ENCODE data around the gene UBE2O. TPM values are rescaled to one million over a fixed set of nuclear protein-coding genes. Genes with fewer than 3 reads are reported as not detected.

The UBE2O gene
- total RNA-seq, 1 experiment from 2014 or later = 52.6 TPM

DNA sequence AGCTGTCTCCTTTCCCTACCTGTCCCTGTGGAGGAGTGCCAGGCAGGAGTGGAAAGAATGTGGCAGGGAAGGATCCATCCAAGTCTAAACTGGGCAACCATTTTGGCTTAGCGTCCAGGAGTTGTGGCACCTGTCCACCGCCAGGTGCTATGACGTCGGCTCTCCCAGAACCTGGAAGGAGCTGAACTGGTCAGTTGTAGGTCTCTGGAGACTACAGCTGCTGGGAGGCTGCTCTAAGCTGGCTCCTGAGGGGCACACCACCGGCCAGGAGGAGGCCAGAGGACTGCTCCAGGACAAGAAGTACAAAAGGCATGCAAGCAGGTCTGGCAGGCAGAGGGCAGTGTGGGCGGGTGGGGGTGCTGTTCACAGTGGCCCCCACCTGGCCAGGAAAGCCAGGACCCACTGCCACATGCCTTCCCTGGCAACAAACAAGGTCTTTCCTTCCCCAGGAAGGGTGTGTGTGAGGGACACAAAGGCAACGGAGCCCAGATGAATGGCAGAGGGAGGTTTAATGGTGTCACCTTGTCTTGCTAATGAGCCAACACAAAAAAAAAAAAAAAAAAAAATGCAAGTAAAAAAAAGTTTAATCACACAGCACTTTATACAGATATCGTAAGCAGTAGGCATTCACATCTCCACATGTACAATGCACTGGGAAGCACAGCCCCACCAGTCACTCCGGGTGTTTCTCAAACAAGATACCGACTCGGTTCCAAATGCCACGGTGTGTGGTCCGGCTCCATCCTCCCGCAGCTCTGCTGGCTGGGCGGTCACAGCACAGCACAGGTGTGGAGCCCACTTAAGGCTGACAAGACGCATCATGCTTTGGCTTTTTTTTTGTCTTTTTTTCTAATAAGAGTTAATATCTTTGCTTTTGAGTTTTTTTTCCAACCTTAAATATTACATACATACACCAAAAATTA is 63.7 kb downstream of the UBE2O start:
- H4K20me1 ChIP-seq (ENCODE audit: control insufficient read depth, insufficient read depth, insufficient read length) = no peaks in the 10 kb centered on the region
- no peak overlapping the region for H4K5ac ChIP-seq (ENCODE audit: insufficient read length, low read depth, low read length)
- H3K9me3 ChIP-seq (ENCODE audit: control insufficient read depth, low read depth, low read length) = no peaks in the 10 kb centered on the region
- Mint-ChIP-seq H3K36me3 (ENCODE audit: insufficient read depth in 1 of 3, low read depth in 3 of 3) (peaks cover 12 to 38% (median 28%) of the 10 kb centered on the region in 3 experiments), H3K4me1 (peaks cover 20 to 26% of the 10 kb centered on the region in 2 experiments), H3K27ac (peak overlapping the region; percentile 70 to 85 (median 85); a peak in 6 of 7 replicates), H3K4me3 (peak overlapping the region in 1 of 2 experiments; percentile 35; a peak in 4 of 5 replicates), H3K27me3 (ENCODE audit: low read depth) (peaks cover 24% of the 10 kb centered on the region), H3K9me3 (no peaks in the 10 kb centered on the region)
- H3K9ac ChIP-seq (ENCODE audit: extremely low read depth, insufficient read length, low read length) = no peak overlapping the region
- no peak overlapping the region for H2BK120ac ChIP-seq (ENCODE audit: low read depth, low read length, poor library complexity, severe bottlenecking)
- no peak overlapping the region for H2BK5ac ChIP-seq (ENCODE audit: insufficient read length, low read length)
- peak; percentile 78 for DNase-seq
- no peak overlapping the region for H2AK5ac ChIP-seq (ENCODE audit: insufficient read length, low read length)
- no CpG with 5 or more reads among the region's 16 CpGs for WGBS (ENCODE audit: extremely low coverage, insufficient read length, low lambda C conversion rate)
- no peak overlapping the region for H3K4me2 ChIP-seq (ENCODE audit: insufficient read depth, insufficient read length, low read length)
- no peak overlapping the region for H3K23ac ChIP-seq (ENCODE audit: insufficient read length, low read depth, low read length)
- H2BK12ac ChIP-seq (ENCODE audit: insufficient read length, low read depth, low read length) = no peak overlapping the region
- H3K27ac ChIP-seq (ENCODE audit: insufficient read length, low read depth, low read length) = no peak overlapping the region
- no peak overlapping the region; the same call in 1 of the 2 replicates for H3K14ac ChIP-seq (ENCODE audit: insufficient read depth, low read length)
- no peak overlapping the region for H2BK20ac ChIP-seq (ENCODE audit: low read depth, low read length, poor library complexity, severe bottlenecking)
- no peak overlapping the region for H2AFZ ChIP-seq (ENCODE audit: low read length)
- H3K18ac ChIP-seq (ENCODE audit: insufficient read length, low read depth, low read length) = no peak overlapping the region
- H3K79me2 ChIP-seq (ENCODE audit: insufficient read depth, low read length) = no peaks in the 10 kb centered on the region
- no peak overlapping the region for H4K91ac ChIP-seq (ENCODE audit: insufficient read length, low read depth, low read length)
- no peak overlapping the region for H3K56ac ChIP-seq (ENCODE audit: insufficient read length, low read depth, low read length)
- H3K23me2 ChIP-seq (ENCODE audit: insufficient read length, low read depth, low read length, poor library complexity, severe bottlenecking) = peaks cover 4% of the 10 kb centered on the region
- no peak overlapping the region for H2BK15ac ChIP-seq (ENCODE audit: low read depth, low read length)
- no peaks in the 10 kb centered on the region for H3K79me1 ChIP-seq (ENCODE audit: insufficient read depth, low read depth, low read length, poor library complexity, severe bottlenecking)
- TF ChIP-seq, protein P1, sequence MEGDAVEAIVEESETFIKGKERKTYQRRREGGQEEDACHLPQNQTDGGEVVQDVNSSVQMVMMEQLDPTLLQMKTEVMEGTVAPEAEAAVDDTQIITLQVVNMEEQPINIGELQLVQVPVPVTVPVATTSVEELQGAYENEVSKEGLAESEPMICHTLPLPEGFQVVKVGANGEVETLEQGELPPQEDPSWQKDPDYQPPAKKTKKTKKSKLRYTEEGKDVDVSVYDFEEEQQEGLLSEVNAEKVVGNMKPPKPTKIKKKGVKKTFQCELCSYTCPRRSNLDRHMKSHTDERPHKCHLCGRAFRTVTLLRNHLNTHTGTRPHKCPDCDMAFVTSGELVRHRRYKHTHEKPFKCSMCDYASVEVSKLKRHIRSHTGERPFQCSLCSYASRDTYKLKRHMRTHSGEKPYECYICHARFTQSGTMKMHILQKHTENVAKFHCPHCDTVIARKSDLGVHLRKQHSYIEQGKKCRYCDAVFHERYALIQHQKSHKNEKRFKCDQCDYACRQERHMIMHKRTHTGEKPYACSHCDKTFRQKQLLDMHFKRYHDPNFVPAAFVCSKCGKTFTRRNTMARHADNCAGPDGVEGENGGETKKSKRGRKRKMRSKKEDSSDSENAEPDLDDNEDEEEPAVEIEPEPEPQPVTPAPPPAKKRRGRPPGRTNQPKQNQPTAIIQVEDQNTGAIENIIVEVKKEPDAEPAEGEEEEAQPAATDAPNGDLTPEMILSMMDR (conservative IDR thresholded peaks at IDR 0.05) = peak; percentile 35; the same call in 2 of the 3 replicates
- H3K4ac ChIP-seq (ENCODE audit: low read depth, low read length) = no peak overlapping the region
- H3K4me1 ChIP-seq (ENCODE audit: insufficient read depth, low read length) = peaks cover 6% of the 10 kb centered on the region; the same call in 1 of the 2 replicates
- H3K27me3 ChIP-seq (ENCODE audit: insufficient read depth, low read length) = peaks cover 10% of the 10 kb centered on the region; the same call in 1 of the 2 replicates
- no peak overlapping the region for H3T11ph ChIP-seq (ENCODE audit: low read length)
- no peak overlapping the region for H4K8ac ChIP-seq (replicated peaks; ENCODE audit: insufficient read length, low read depth, low read length)
